DOHH2 (cell line): ENCODE measurements around the gene RHOT2.

ENCODE experiments used
- H3F3A ChIP-seq: fragments of 200-600 bp; sonication (generic), shearing (Covaris generic); 2 replicates; pipeline ENCODE4 v1.6.0; 2016; ENCODE audit warnings: antibody characterized with exemption, mild to moderate bottlenecking; ENCODE audit not compliant: control insufficient read depth, insufficient read depth
- H3K27ac ChIP-seq: fragments of 200-600 bp; sonication (generic); 2 replicates; pipeline ENCODE4 v1.5.1; 2014; ENCODE audit warnings: low read depth, mild to moderate bottlenecking, low read length, moderate library complexity
- H3K27me3 ChIP-seq: fragments of 200-600 bp; sonication (generic); 2 replicates; pipeline ENCODE4 v1.6.1; 2014; ENCODE audit warnings: mild to moderate bottlenecking, low read length, mixed read lengths; ENCODE audit not compliant: control insufficient read depth
- H3K36me3 ChIP-seq: fragments of 200-600 bp; sonication (generic); 2 replicates; pipeline ENCODE4 v1.6.1; 2014; ENCODE audit warnings: mild to moderate bottlenecking, low read length, moderate library complexity, mixed read lengths; ENCODE audit not compliant: control insufficient read depth
- H3K4me1 ChIP-seq: fragments of 200-600 bp; sonication (generic); 2 replicates; pipeline ENCODE4 v1.6.1; 2014; ENCODE audit warnings: mild to moderate bottlenecking, low read length, mixed read lengths; ENCODE audit not compliant: control insufficient read depth
- H3K4me2 ChIP-seq: fragments of 200-600 bp; sonication (generic); 2 replicates; pipeline ENCODE4 v1.6.0; 2014; ENCODE audit warnings: mild to moderate bottlenecking, low read length, moderate library complexity
- H3K4me3 ChIP-seq: fragments of 200-600 bp; sonication (generic); 2 replicates; pipeline ENCODE4 v1.5.1; 2014; ENCODE audit warnings: mild to moderate bottlenecking, low read length, mixed read lengths
- H3K79me2 ChIP-seq: fragments of 200-600 bp; sonication (generic); 2 replicates; pipeline ENCODE4 v1.6.1; 2014; ENCODE audit warnings: mild to moderate bottlenecking, low read length, mixed read lengths; ENCODE audit not compliant: control insufficient read depth
- H3K9me2 ChIP-seq: fragments of 200-600 bp; sonication (generic); replicated peaks from 2 replicates; pipeline ENCODE4 v1.6.1; 2014; ENCODE audit warnings: mild to moderate bottlenecking, low read length, mixed read lengths; ENCODE audit not compliant: control insufficient read depth
- H3K9me3 ChIP-seq: fragments of 200-600 bp; sonication (generic); 2 replicates; pipeline ENCODE4 v1.6.1; 2014; ENCODE audit warnings: antibody characterized with exemption, low read length, mixed read lengths; ENCODE audit not compliant: control insufficient read depth, insufficient read depth
- H4K20me1 ChIP-seq: fragments of 200-600 bp; sonication (generic); 2 replicates; pipeline ENCODE4 v1.6.0; 2014; ENCODE audit warnings: low read depth, mild to moderate bottlenecking, antibody characterized with exemption, low read length, moderate library complexity; ENCODE audit not compliant: control insufficient read depth, insufficient read depth
- EZH2phosphoT487 ChIP-seq: fragments of 200-600 bp; sonication (generic); IDR thresholded peaks from 2 replicates; pipeline ENCODE4 v1.6.1; 2017; ENCODE audit warnings: borderline replicate concordance, mild to moderate bottlenecking, antibody characterized with exemption, low read length, moderate library complexity, mixed read lengths
- TF ChIP-seq, protein P1 (sequence below): fragments of 200-600 bp; sonication (generic); IDR thresholded peaks from one replicate; pipeline ENCODE4 v1.5.1; 2014; ENCODE audit warnings: antibody characterized with exemption, mild to moderate bottlenecking, low read depth, low read length; ENCODE audit not compliant: poor library complexity, severe bottlenecking

RHOT2 gene

GRCh38 chr16:678858-679813 is 11.2 kb downstream of the RHOT2 start:
- Histone ChIP-seq H3K9me3 (no peaks in the 10 kb centered on the region), H3K4me3 (peak overlapping the region; percentile 74), H3K9me2 (no peaks in the 10 kb centered on the region), H3K36me3 (peaks cover 34% of the 10 kb centered on the region), H3F3A (no peaks in the 10 kb centered on the region; the same call in 1 of the 2 replicates), H4K20me1 (peaks cover 21% of the 10 kb centered on the region), H3K4me2 (peak overlapping the region; percentile 88), H3K79me2 (peaks cover 36% of the 10 kb centered on the region), H3K27ac (peak overlapping the region; percentile 44), H3K4me1 (peaks cover 45% of the 10 kb centered on the region), H3K27me3 (peaks cover 3% of the 10 kb centered on the region; the same call in 1 of the 2 replicates)
- TF ChIP-seq, protein P1, sequence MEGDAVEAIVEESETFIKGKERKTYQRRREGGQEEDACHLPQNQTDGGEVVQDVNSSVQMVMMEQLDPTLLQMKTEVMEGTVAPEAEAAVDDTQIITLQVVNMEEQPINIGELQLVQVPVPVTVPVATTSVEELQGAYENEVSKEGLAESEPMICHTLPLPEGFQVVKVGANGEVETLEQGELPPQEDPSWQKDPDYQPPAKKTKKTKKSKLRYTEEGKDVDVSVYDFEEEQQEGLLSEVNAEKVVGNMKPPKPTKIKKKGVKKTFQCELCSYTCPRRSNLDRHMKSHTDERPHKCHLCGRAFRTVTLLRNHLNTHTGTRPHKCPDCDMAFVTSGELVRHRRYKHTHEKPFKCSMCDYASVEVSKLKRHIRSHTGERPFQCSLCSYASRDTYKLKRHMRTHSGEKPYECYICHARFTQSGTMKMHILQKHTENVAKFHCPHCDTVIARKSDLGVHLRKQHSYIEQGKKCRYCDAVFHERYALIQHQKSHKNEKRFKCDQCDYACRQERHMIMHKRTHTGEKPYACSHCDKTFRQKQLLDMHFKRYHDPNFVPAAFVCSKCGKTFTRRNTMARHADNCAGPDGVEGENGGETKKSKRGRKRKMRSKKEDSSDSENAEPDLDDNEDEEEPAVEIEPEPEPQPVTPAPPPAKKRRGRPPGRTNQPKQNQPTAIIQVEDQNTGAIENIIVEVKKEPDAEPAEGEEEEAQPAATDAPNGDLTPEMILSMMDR = no peak
- TF ChIP-seq EZH2phosphoT487 = no peak

DNA sequence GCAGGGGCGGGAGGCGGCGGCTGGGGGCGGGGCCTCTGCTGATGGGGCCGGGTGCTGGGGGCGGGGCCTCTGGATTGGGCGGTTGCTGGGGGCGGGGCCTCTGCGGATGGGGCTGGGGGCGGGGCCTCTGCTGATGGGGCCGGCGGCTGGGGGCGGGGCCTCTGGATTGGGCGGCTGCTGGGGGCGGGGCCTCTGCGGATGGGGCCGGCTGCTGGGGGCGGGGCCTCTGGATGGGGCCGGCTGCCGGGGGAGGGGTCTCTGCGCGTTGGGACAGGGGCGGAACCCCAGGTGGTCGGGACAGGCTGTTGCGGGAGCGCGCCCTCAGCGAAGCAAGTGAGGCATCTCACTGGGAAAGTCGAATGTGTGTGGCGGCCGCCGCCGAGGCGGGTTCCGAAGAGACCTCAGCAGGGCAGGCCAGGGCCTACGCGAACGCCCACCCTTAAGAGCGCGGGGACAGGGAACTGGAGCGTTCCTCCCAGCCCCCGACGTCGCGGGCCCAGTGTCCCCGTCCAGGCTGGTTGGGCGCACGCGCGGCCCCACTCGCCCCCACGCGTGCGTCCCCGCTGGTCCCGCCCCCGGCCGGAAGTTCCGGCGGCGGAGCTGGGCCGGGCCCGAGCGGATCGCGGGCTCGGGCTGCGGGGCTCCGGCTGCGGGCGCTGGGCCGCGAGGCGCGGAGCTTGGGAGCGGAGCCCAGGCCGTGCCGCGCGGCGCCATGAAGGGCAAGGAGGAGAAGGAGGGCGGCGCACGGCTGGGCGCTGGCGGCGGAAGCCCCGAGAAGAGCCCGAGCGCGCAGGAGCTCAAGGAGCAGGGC is 12.1 kb downstream of the RHOT2 start, which contains the start of gene STUB1:
STUB1 (plus strand) TSS at position 597 of the 811 bp plus-strand sequence; CDS start at position 713, 116 bp downstream.
- Histone ChIP-seq H4K20me1 (peaks cover 19% of the 10 kb centered on the region), H3K27ac (peak within 1 kb of the TSS; percentile 60), H3K36me3 (peaks cover 33% of the 10 kb centered on the region), H3F3A (no peaks in the 10 kb centered on the region; the same call in 1 of the 2 replicates), H3K4me3 (peak within 1 kb of the TSS; percentile 98), H3K4me1 (peaks cover 47% of the 10 kb centered on the region), H3K27me3 (peaks cover 3% of the 10 kb centered on the region; the same call in 1 of the 2 replicates), H3K79me2 (peaks cover 36% of the 10 kb centered on the region), H3K9me2 (no peaks in the 10 kb centered on the region), H3K9me3 (no peaks in the 10 kb centered on the region), H3K4me2 (peak within 1 kb of the TSS; percentile 97)
- TF ChIP-seq, protein P1 = no peak
- TF ChIP-seq EZH2phosphoT487 = no peak

- Histone ChIP-seq H3K27me3 (no peaks in the 10 kb centered on the region), H3K36me3 (peaks cover 39% of the 10 kb centered on the region), H3K4me2 (peak overlapping the region; percentile 97), H4K20me1 (peaks cover 19% of the 10 kb centered on the region), H3K79me2 (peaks cover 36% of the 10 kb centered on the region), H3K9me2 (no peaks in the 10 kb centered on the region), H3F3A (no peaks in the 10 kb centered on the region; the same call in 1 of the 2 replicates), H3K27ac (peak overlapping the region; percentile 60), H3K9me3 (no peaks in the 10 kb centered on the region), H3K4me3 (peak overlapping the region; percentile 98), H3K4me1 (peaks cover 45% of the 10 kb centered on the region)
- TF ChIP-seq, protein P1 = no peak
- no peak for TF ChIP-seq EZH2phosphoT487
Measured at GRCh38 chr16:680625-680945, 12.7 kb downstream of the RHOT2 start.
